HG03039 (cell line): Measurements from ENCODE around the gene TXNDC2.

Experiments
- ATAC-seq: cut with Tn5 transposase; IDR thresholded peaks from one replicate; pipeline ENCODE4 v1.9.1; 2021; ENCODE audit warnings: mild to moderate bottlenecking, moderate library complexity; ENCODE audit not compliant: unreplicated experiment

TXNDC2 gene

GRCh38 chr18:9928646-9929259 is 43.0 kb downstream of the TXNDC2 start:
- ATAC-seq, result no peak

- ATAC-seq, result no peak
These were observed 44.6 kb downstream of the TXNDC2 start for GRCh38 chr18:9930299-9930884.

- ATAC-seq, result no peak
These were observed 45.4 kb downstream of the TXNDC2 start for GRCh38 chr18:9931146-9931545.

GRCh38 chr18:9931678-9932077 is 45.9 kb downstream of the TXNDC2 start:
- no peak for ATAC-seq

GRCh38 chr18:9933865-9934264 is 48.1 kb downstream of the TXNDC2 start:
- ATAC-seq, result no peak

GRCh38 chr18:9934274-9934673 is 48.5 kb downstream of the TXNDC2 start:
- no peak for ATAC-seq
